ENCODE measurements around the gene PHOX2A. TPM values are rescaled to one million over a fixed set of nuclear protein-coding genes. Genes with fewer than 3 reads are reported as not detected.

The PHOX2A gene
- 0.13 TPM in 1 of 2 replicates, not detected in the other for total RNA-seq

GRCh38 chr11:72244060-72244360, at the start of gene PHOX2A:
Gene PHOX2A (minus strand): TSS chr11:72244176. CDS start chr11:72244004, 172 bp downstream.

GRCh38 chr11:72224564-72225410, 19.2 kb downstream of the PHOX2A start, which contains the start of gene INPPL1:
Gene INPPL1 (plus strand): TSS chr11:72224767. CDS start chr11:72224985, 218 bp downstream.

GRCh38 chr11:72216638-72217037, 27.3 kb downstream of the PHOX2A start, which contains the start of gene FOLR2:
Gene FOLR2 (plus strand): TSS chr11:72216794. CDS start chr11:72218585, 1,791 bp downstream.

GRCh38 chr11:72191961-72192381, 52.0 kb downstream of the PHOX2A start, which contains the start of gene FOLR1:
Gene FOLR1 (plus strand): TSS chr11:72192140. CDS start chr11:72192174, 34 bp downstream.

Other genes with a start within 250 kb of the PHOX2A start
- 1.5 and 2.8 TPM in 2 replicates for gene IL18BP, start 245.3 kb downstream of the PHOX2A start, total RNA-seq
- 117 and 205 TPM in 2 replicates for gene NUMA1, start 163.6 kb downstream of the PHOX2A start, total RNA-seq
- 3.4 and 4.1 TPM in 2 replicates for gene LRRC51, start 163.3 kb downstream of the PHOX2A start, total RNA-seq
- 141 and 146 TPM in 2 replicates for gene LAMTOR1, start 140.9 kb downstream of the PHOX2A start, total RNA-seq
- gene TOMT, start 138.3 kb downstream of the PHOX2A start, total RNA-seq: not detected in 2 replicates
- 25.9 and 45.3 TPM in 2 replicates for gene ANAPC15, start 131.5 kb downstream of the PHOX2A start, total RNA-seq
- not detected in 2 replicates for gene FOLR3, start 108.5 kb downstream of the PHOX2A start, total RNA-seq
- 0.49 and 17.1 TPM in 2 replicates for gene FOLR1, start 52.0 kb downstream of the PHOX2A start, total RNA-seq
- gene FOLR2, start 27.4 kb downstream of the PHOX2A start, total RNA-seq: not detected in 2 replicates
- 91.7 and 129 TPM in 2 replicates for gene INPPL1, start 19.4 kb downstream of the PHOX2A start, total RNA-seq
- gene CLPB, start 190.4 kb upstream of the PHOX2A start, total RNA-seq: 24.2 and 41.4 TPM in 2 replicates

Measured in mesangial cell (primary cell).